B cell (primary cell): ENCODE results near the gene SEC16A. TPM values are rescaled to one million over a fixed set of nuclear protein-coding genes. Genes with fewer than 3 reads are reported as not detected.

Experiments
- ATAC-seq: fragments of 200-7000 bp; cut with Tn5 transposase; one replicate; pipeline ENCODE4 v1.10.0; 2021; ENCODE audit warnings: low read depth, mild to moderate bottlenecking, moderate number of reproducible peaks, moderate library complexity
- CTCF ChIA-PET: fragments of 350-600 bp; sonication (Branson Sonifier 250); formaldehyde crosslinking; loops from one replicate; lab custom pipeline; 2021; ENCODE audit warnings: antibody characterized with exemption, inconsistent platforms; lab: Charles Lee
- POLR2A ChIA-PET: fragments of 350-600 bp; sonication (Branson Sonifier 250); formaldehyde crosslinking; loops from one replicate; lab custom pipeline; 2021; ENCODE audit warnings: antibody characterized with exemption; lab: Charles Lee
- DNase-seq: peaks from one replicate; pipeline ENCODE4 v3.0.0; 2013
- H2AFZ ChIP-seq: 2 replicates; pipeline ENCODE4 v1.6.1; 2012; ENCODE audit warnings: mild to moderate bottlenecking, low read depth, low read length; ENCODE audit not compliant: insufficient read depth, poor library complexity, severe bottlenecking
- H3K27ac ChIP-seq, 2 donors: 1 replicate in 1 of 2; 2 replicates in 1 of 2; pipeline ENCODE4 v1.5.1; 2012 to 2013; ENCODE audit warnings: low read length in 2 of 2, mild to moderate bottlenecking in 2 of 2, moderate library complexity in 1 of 2
- H3K27me3 ChIP-seq, 4 experiments: fragments of 200-600 bp in 1 of 4; sonication (generic) in 1 of 4; replicated peaks in 1 of 4; 1 replicate in 2 of 4; 2 replicates in 2 of 4; pipeline versions ENCODE4 v1.6.1 to v1.7.0; 2013 to 2016; ENCODE audit warnings: low read length in 3 of 4, mild to moderate bottlenecking in 2 of 4, mixed read lengths in 1 of 4, moderate library complexity in 1 of 4; ENCODE audit not compliant: insufficient read depth in 4 of 4, control insufficient read depth in 3 of 4; ENCODE audit errors: control extremely low read depth in 1 of 4
- H3K36me3 ChIP-seq, 2 experiments: replicated peaks in 1 of 2; 1 replicate in 1 of 2; 2 replicates in 1 of 2; pipeline versions ENCODE4 v1.6.1 to v1.7.1; 2013; ENCODE audit warnings: low read length in 1 of 2; ENCODE audit not compliant: insufficient read depth in 2 of 2, control insufficient read depth in 1 of 2; ENCODE audit errors: control extremely low read depth in 1 of 2, extremely low read depth in 1 of 2
- H3K4me1 ChIP-seq, 2 donors: fragments of 200-600 bp in 1 of 2; sonication (generic) in 1 of 2; 1 replicate in 1 of 2; 2 replicates in 1 of 2; pipeline versions ENCODE4 v1.5.1 to v1.6.1; 2013 to 2017; ENCODE audit warnings: low read length in 2 of 2; ENCODE audit not compliant: control insufficient read depth in 2 of 2, insufficient read depth in 2 of 2
- H3K4me2 ChIP-seq: replicated peaks from 2 replicates; pipeline ENCODE3; 2012; ENCODE audit warnings: mild to moderate bottlenecking, low read depth, low read length; ENCODE audit not compliant: poor library complexity, severe bottlenecking
- H3K4me3 ChIP-seq, 5 experiments: fragments of 200-600 bp in 1 of 5; sonication (generic) in 1 of 5; 1 replicate in 3 of 5; 2 replicates in 2 of 5; pipeline versions ENCODE4 v1.5.1 to v1.7.0; 2011 to 2016; ENCODE audit warnings: low read length in 4 of 5, mild to moderate bottlenecking in 4 of 5, low read depth in 2 of 5, control low read depth in 1 of 5, moderate library complexity in 1 of 5; ENCODE audit not compliant: insufficient read depth in 1 of 5; ENCODE audit errors: control extremely low read depth in 1 of 5, extremely low read depth in 1 of 5
- H3K79me2 ChIP-seq: fragments of 200-600 bp; sonication (generic); one replicate; pipeline ENCODE4 v1.6.0; 2016; ENCODE audit warnings: low read length; ENCODE audit not compliant: control insufficient read depth, insufficient read depth
- H3K9ac ChIP-seq: fragments of 200-600 bp; sonication (generic); 2 replicates; pipeline ENCODE4 v1.6.1; 2017; ENCODE audit warnings: mild to moderate bottlenecking, low read length, moderate library complexity
- H3K9me3 ChIP-seq, 3 donors: one replicate each; pipeline versions ENCODE4 v1.6.1 to v1.7.1; 2013; ENCODE audit warnings: low read length in 2 of 3; ENCODE audit not compliant: control insufficient read depth in 2 of 3, insufficient read depth in 1 of 3; ENCODE audit errors: control extremely low read depth in 1 of 3
- H4K20me1 ChIP-seq: 2 replicates; pipeline ENCODE4 v1.6.0; 2012; ENCODE audit warnings: mild to moderate bottlenecking, low read length; ENCODE audit not compliant: insufficient read depth, control insufficient read depth, poor library complexity, severe bottlenecking
- H3K27ac Mint-ChIP-seq: one replicate; pipeline ENCODE4 v1.8.0; 2021; ENCODE audit warnings: mixed read lengths
- H3K27me3 Mint-ChIP-seq: one replicate; pipeline ENCODE4 v1.8.0; 2021; ENCODE audit warnings: mixed read lengths
- H3K4me1 Mint-ChIP-seq: one replicate; pipeline ENCODE4 v1.8.0; 2021; ENCODE audit warnings: mixed read lengths
- H3K4me3 Mint-ChIP-seq: one replicate; pipeline ENCODE4 v1.8.0; 2021; ENCODE audit warnings: mixed read lengths
- H3K9me3 Mint-ChIP-seq: one replicate; pipeline ENCODE4 v1.8.0; 2022; ENCODE audit warnings: mixed read lengths; ENCODE audit not compliant: insufficient read depth
- EZH2 ChIP-seq: IDR thresholded peaks from 2 replicates; pipeline ENCODE4 v1.6.1; 2012; ENCODE audit warnings: borderline replicate concordance, low read depth, mild to moderate bottlenecking, moderate library complexity, low read length; ENCODE audit not compliant: insufficient read depth, poor library complexity, severe bottlenecking
- WGBS: methylation state at CpG from one replicate; pipeline ENCODE4 v1.1.5; 2013; ENCODE audit warnings: missing lambda C conversion rate; ENCODE audit not compliant: insufficient coverage; 5-methylcytosine and 5-hydroxymethylcytosine counted together
- intact Hi-C: fragments of 100-400 bp; cut with micrococcal nuclease; formaldehyde crosslinking; loops from one replicate; pipeline ENCODE4 v1.10.0; 2022
- polyA plus RNA-seq: library from polyadenylated mRNA; depleted of rRNA; stranded (reverse); fragments of >200 nt; gene quantifications from 2 replicates; pipeline ENCODE4 v1.2.3, GENCODE V29; 2012
- total RNA-seq, 2 donors: library from RNA; stranded (reverse); fragments of 120-200 nt in 1 of 2; gene quantifications; 1 replicate in 1 of 2; 2 replicates in 1 of 2; pipeline versions ENCODE4 v1.2.3 to v1.2.4, GENCODE V29; 2013 to 2022
- TF ChIP-seq, protein P1 (sequence below): fragments of 200-600 bp; IDR thresholded peaks from one replicate; pipeline ENCODE4 v1.8.0; 2022; ENCODE audit warnings: antibody characterized with exemption, mild to moderate bottlenecking

The SEC16A gene
- total and polyA plus RNA-seq, 2 donors (not counting 1 experiment from before 2014, with no cell fraction given), result 31.7 to 73.4 TPM

DNA sequence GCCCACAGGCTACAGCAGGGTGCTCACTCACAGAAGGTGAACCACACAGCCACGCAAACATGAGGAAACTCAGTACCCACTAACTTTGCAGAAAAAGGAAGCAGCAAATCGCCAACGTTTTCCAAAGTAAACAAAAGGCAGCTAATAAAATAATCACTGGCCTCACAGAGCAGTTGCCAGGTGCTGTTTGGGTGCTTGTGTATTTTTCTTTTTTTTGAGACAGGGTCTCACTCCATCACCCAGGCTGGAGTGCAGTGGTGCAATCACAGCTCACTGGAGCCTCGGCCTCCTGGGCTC lies 86.7 kb downstream of the SEC16A start:
- Mint-ChIP-seq H3K4me3 (no peak overlapping the region), H3K4me1 (peaks cover 15% of the 10 kb centered on the region), H3K27me3 (no peaks in the 10 kb centered on the region), H3K27ac (no peak overlapping the region), H3K9me3 (no peaks in the 10 kb centered on the region)
- ChIA-PET POLR2A (no interaction called here), CTCF (interaction anchor here (1.3 kb wide), 1 partner anchor 33 kb away, joined by 6 read pairs; the partner anchor contains the start of gene DNLZ)
- no peak overlapping the region for H2AFZ ChIP-seq
- no peak for ATAC-seq
- H3K4me3 ChIP-seq, result no peak overlapping the region
- no peak for DNase-seq
- no peaks in the 10 kb centered on the region for H3K27me3 ChIP-seq
- no peak overlapping the region for H3K27ac ChIP-seq
- H3K9me3 ChIP-seq, result no peaks in the 10 kb centered on the region
- peaks cover 15 to 17% of the 10 kb centered on the region in 2 donors for H3K4me1 ChIP-seq
- H3K4me2 ChIP-seq, result no peak overlapping the region
- H3K9ac ChIP-seq, result no peak overlapping the region
- peaks cover 25% of the 10 kb centered on the region for H4K20me1 ChIP-seq
- peaks cover 44% of the 10 kb centered on the region for H3K79me2 ChIP-seq
- peaks cover 3 to 61% of the 10 kb centered on the region in 2 experiments for H3K36me3 ChIP-seq
- no peak for TF ChIP-seq EZH2
- TF ChIP-seq, protein P1, sequence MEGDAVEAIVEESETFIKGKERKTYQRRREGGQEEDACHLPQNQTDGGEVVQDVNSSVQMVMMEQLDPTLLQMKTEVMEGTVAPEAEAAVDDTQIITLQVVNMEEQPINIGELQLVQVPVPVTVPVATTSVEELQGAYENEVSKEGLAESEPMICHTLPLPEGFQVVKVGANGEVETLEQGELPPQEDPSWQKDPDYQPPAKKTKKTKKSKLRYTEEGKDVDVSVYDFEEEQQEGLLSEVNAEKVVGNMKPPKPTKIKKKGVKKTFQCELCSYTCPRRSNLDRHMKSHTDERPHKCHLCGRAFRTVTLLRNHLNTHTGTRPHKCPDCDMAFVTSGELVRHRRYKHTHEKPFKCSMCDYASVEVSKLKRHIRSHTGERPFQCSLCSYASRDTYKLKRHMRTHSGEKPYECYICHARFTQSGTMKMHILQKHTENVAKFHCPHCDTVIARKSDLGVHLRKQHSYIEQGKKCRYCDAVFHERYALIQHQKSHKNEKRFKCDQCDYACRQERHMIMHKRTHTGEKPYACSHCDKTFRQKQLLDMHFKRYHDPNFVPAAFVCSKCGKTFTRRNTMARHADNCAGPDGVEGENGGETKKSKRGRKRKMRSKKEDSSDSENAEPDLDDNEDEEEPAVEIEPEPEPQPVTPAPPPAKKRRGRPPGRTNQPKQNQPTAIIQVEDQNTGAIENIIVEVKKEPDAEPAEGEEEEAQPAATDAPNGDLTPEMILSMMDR, result no peak
- WGBS, result 92% methylated on average over 2 of the region's 4 CpGs
- intact Hi-C loops, result no loop called here

DNA sequence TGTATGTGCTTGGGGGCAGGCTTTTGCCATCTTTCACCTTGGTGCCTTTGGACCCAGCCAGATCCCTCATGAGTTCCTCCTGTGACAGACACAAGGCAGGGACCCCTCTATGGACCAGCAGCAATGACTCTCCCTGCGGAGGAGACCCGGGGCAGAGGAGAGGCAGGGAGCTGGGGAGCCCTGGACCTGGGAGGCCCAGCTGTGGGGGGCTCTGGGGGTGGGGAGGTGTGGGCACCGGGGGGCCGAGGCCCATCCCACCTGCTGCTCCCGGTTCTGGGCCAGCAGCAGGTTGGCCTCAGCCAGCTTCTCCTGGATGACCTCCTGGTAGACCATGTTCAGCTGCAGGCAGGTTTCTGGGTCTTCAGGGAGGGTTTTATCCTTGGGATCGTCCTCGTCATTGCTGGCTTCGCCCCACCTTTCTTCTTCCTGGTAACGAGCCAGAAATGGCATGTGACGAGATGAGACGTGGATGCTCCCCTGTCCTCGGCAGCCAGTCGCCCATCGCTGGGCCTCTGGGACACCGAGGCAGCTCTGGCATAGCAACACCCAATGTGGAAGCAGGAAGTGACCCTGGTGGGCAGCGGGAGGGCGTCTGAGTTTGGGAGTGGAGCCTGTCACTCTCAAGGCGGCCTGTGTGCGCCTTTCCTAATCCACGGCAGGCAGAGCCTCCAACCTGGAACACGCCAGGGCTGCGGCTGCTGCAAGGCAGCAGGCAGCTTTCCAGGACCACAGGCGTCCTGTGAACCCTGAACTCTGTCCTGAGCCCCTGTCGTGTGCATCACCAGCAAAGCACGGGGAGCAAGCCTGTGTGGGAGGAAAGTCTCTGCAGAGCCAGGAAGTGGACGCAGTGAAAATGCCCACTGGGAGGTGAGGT lies 87.3 kb downstream of the SEC16A start:
- intact Hi-C loops, result no loop called here
- DNase-seq (no peak), ATAC-seq (no peak)
- TF ChIP-seq EZH2, result no peak
- TF ChIP-seq, protein P1, result no peak
- Mint-ChIP-seq H3K27ac (no peak overlapping the region), H3K27me3 (no peaks in the 10 kb centered on the region), H3K4me3 (no peak overlapping the region), H3K9me3 (no peaks in the 10 kb centered on the region), H3K4me1 (peaks cover 14% of the 10 kb centered on the region)
- Histone ChIP-seq H3K4me2 (no peak overlapping the region), H3K27ac (no peak overlapping the region), H3K27me3 (no peaks in the 10 kb centered on the region), H4K20me1 (peaks cover 25% of the 10 kb centered on the region), H3K79me2 (peaks cover 38% of the 10 kb centered on the region), H3K9me3 (no peaks in the 10 kb centered on the region), H2AFZ (no peak overlapping the region), H3K9ac (no peak overlapping the region), H3K4me1 (peaks cover 14 to 15% of the 10 kb centered on the region in 2 donors), H3K4me3 (no peak overlapping the region), H3K36me3 (peaks cover 3 to 63% of the 10 kb centered on the region in 2 experiments)
- WGBS, result 97% methylated on average over 25 of the region's 26 CpGs
- CTCF ChIA-PET, result interaction anchor here (1.3 kb wide), 1 partner anchor 32 kb away, joined by 6 read pairs; the partner anchor contains the start of gene DNLZ
- POLR2A ChIA-PET, result no interaction called here
